SK-N-DZ (cell line): ENCODE data around the gene VWF.

Experiments
- DNase-seq: peaks from one replicate; pipeline ENCODE4 v3.0.0-alpha.2; 2015; ENCODE audit warnings: low spot score

The VWF gene

GRCh38 chr12:6059860-6060565 lies 64.5 kb downstream of the VWF start:
- DNase-seq = no peak

GRCh38 chr12:6059221-6059620 lies 65.2 kb downstream of the VWF start:
- DNase-seq = peak; percentile 66

GRCh38 chr12:6058481-6059161 lies 65.8 kb downstream of the VWF start:
- peak; percentile 53 for DNase-seq

DNA sequence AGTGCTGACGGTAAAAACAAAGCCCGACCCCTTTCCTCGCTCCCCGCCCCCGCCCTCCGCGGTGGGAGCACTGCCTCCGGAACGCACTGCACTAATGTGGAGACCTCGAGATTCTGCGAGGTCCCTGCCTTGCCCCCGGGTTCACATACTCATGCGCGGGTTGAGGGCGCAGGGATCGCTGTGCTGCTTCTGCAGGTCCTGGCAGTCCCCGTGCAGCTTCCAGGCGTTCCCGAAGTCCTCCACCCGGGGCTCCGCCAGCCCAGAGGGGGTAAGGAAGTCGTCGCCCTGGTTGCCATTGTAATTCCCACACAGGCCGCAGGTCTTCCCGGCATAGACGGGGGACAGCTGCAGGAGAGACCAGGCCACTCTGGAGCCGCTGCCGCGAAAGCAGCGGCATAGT lies 66.8 kb downstream of the VWF start:
- DNase-seq = peak; percentile 80

DNA sequence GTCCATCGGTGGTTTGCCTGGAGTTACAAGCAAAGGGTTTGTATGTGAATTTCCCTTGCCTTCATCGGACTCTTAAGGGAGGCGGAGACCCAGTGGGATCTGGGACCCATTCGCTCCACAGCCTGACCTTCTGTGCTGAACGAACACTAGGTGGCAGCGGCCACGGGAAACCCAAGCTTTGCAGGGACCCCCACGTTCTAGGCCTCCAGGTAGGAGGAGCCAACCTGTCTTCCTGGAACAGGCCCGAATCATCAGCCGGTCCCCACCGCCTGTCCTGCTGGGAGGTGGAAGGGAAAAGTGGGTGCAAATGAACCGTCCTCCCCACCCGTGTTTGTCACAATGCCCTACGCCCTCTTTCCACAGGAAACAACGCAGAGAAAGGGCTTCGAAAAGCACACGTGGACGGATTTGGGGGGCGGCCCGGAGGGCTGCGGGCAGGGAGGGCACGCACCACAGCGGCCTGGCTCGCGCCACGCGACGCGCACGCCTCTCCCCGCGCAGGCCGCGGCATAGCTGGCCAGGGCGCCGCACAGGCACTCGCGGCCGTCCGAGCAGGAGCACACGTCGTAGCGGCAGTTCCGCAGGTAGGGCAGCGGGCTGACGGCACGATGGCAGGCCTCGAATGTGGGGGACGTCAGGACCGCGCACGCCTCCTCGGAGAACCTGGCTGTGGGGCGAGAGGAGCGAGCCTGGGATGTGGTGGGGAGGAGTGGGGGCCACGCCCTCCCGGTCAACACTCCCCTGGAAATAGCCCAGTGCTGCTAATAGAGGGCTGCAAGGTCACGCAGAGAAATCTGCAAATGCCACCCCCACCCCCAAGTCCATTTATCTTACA lies 67.8 kb downstream of the VWF start:
- peak; percentile 73 for DNase-seq

- DNase-seq = no peak
Observed at GRCh38 chr12:6053541-6053940, 70.9 kb downstream of the VWF start.

GRCh38 chr12:6052940-6053329 lies 71.5 kb downstream of the VWF start:
- no peak for DNase-seq

DNA sequence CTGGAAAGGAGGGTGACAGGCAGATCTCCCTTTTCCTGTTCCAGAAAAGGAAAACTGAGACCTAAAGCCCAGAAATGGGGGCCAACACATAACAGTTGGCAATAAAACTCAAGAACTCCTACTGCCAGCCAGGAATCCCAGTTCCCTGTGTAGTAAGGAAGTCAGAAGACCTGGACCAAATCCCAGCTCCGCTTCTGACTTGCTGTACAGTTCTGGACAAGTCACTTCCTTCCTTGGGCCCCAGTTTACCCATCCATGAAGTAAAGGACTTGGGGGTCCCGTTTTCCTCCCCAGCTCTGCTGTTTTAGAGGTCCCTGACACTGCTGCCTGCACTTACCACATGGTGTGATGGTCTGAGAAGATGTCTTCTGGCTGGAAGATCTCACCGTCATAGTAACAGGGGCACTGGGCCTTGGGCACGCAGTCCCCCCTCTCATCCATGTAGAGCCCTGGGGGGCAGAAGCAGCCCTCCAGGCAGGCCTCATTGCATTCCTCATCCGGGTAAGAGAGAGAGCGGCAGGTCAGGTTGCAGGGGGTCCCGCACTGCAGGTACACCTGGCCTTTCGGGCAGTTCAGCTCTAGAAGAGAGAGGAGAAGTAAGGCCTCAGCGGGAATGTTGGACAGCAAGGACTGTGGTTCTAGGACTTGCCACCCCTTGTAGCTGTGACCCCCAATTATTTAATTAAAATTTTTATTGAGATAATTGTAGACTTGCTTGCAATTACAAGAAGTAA lies 72.1 kb downstream of the VWF start:
- no peak for DNase-seq

DNA sequence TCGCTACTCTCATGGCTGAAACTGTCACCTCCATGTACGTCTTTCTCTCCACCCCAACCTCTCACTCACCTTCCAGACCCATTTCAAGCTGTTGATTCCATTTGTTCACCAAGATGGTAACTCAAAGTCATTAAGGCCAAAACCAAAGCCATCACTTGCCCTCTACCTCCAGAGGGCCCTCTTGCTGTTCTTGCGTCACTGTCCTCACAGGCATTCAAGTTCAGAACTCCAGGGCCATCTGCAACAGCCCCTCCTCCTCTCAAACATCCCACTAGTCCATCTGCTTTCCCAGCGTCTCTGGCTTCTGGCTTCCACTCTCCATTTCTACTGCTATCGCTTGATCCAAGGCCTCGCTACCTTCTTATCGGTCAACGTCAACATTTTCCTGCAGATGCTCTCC lies 74.5 kb downstream of the VWF start:
- peak; percentile 69 for DNase-seq

DNA sequence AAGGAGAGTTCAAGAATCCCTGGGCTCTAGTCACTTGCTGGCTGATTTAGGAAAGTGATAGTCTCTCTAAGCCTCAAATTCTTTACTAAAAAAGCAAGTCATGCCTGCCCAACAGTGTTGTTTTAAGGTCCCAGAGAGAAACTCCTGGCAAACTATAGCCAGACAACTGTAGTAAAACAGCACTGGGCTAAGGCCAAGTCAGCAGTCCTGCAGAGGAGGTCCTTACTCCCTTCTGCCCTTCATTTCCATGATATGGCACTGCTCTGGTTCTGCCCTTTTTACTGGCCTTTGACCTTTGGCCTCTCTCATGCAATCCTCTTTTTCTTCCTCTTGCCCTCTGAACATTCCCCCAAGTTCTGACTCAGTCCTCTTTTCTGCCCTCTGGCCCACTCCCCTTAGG lies 74.9 kb downstream of the VWF start:
- no peak for DNase-seq

DNA sequence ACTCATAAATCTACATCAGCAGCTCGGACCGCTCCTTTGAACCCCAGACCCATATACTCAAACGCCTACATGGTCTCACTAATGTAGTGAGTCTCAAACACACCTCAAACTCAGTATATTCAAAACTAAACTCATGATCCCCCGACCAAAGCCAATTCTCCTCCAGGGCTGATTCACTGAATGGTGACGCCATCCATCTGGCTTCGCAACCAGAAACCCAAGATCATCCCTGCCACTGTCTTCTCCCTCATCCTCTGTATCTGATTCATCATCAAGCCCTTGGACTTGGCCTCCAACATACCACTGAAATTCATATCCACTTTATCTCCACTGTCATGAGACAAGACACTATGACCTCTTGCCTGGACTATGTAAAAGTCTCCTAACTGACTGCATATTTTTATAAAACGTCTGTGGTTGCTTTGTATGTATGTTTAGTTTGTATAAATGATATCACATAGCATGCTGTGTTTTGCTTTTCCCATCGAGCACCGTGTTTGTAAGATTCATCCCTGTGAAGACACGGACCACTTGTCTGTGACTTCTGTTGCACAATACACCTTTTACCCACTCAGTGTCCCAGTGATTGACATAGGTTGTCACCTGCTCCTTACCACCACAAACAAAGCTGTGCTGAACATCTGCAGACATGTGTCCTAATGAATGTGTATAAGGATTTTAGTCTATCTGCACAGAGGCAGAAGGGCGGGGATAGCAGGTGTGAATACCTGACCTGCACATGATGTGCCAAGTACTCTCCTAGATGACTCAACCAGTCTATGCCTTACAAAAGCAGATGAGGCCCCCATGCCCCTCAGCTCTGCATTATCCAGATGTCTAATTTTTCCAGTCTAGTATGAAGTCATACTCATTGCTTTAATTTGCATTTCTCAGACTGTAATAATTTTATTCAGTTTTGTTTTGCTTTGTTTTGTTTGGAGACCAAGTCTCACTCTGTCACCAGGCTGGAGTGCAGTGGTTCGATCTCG lies 76.9 kb downstream of the VWF start:
- DNase-seq = no peak

DNA sequence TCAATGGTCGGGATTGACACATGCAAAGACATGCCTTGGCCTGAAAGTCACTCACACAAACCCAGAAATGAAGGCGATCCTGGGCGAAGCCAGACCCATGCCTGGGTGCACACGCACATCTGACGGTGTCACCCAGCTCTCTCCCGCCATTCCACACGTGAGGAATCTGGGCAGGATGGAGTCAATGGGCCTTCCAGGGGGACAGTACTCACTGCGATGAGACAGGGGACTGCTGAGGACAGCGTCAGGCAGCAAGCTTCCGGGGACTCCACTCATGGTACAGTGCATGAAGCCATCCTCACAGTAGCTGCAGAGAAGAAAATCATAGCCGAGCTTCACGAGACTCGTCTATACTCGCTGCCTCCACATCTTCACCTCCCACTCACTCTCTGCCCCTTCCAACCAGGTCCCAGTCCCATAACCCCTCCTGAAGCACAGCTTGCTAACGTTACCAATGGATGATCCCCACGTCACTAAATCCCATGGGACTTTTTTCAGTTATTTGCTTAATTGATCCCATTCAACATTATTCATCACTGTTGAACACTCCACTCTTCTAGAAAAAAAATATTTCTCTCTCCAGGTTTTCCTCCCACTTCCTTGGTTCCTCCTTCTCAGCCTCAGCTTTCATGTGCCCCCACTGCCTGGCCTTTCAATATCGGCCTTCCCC lies 77.8 kb downstream of the VWF start:
- no peak for DNase-seq

DNA sequence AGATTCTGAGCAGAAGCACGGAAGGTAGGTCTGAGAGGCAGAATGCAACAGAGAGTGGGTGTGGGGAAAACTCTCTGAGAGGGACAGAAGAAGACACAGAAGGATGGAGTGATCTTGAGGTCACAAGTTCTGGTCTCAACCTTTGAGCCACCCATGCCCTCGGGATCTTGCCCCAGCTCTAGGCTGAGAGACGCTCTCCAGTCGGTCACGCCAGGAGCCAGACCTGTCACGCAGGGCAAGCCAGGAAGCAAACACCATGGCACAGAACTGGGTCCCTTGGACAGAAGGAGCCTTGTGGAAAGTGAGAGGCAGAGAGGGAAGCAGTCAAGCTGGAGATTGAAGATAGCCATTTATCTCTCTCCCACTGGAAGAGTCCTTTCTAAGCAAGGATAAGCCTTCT lies 79.0 kb downstream of the VWF start:
- no peak for DNase-seq

DNA sequence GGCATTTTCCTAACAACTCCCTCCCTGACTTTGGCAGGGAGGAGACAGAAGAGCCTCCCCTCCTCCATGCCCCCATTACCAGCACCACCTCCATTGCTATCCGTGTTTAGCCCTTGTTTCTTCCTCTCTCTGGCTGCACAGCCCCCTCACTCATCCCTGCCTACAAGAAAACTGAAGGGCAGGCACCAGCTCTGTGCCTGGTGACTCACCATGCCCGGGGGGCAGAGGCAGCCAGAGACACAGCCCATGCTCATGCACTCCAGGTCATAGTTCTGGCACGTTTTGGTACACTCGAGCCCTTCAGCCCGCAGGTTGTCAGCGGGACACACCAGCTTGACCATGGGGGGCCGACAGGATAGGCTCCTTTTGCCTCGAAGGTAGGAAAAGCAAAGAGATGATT lies 80.4 kb downstream of the VWF start:
- no peak for DNase-seq

DNA sequence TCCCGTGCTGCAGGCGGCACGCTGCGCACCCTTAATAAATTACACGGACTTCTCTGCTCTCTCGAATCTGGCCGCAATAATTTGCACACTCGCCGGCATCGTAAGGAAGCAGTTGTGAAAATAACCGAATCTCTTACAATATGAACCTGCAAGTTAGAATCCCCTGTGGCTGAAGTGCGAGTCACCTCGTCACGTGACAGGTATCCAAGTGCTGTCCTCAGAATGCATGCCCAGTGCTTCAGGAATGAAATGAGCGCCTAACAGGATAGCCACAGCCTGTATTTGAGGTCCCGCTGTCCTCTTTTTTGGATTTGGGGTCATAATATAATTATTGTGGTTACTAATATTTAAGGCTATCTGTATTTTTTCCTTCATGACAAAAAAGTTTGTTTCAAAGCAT lies 82.0 kb downstream of the VWF start:
- no peak for DNase-seq

DNA sequence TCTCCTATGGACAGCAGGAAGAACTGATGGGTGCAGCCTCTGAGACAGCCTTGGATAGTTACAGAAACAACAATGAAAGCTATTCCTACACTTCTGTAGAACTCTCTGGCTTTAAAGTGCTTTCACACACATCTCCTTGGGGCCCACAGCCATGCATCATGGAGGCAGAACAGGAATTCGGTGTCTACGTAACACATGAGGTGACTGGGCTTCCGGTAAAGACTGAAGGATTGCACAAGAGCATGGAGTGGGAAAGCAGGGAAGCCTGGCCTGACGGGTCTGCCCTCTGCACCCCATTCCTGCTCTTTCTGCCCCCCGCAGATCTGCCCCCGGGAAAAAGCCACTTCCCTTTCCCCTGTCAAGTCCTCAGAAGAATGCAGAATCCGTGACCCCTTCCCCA lies 82.6 kb downstream of the VWF start:
- DNase-seq = no peak

- DNase-seq = no peak
Observed at GRCh38 chr12:6040815-6041214, 83.7 kb downstream of the VWF start.

GRCh38 chr12:6039894-6040601 lies 84.4 kb downstream of the VWF start:
- DNase-seq = peak; percentile 85

DNA sequence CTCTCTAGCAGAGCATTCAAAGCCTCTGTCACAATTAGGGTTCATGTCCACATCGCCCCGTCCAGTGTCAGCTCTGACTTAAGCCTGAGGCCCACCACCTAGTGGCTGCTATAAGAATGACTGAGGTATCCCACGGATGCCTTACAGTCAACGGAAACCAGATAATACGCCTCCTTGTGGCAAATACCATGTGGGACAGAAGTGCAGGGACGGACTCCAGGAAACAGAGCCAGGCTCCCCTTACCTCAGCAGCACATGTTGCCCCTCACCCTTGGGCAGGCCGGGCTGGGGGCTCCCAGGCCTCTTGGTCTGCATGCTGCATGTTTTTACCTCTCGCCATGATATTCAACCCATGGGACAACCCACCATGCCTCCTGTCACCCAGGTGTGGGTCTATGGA lies 86.3 kb downstream of the VWF start:
- DNase-seq = peak; percentile 89
